Right renal pelvis (tissue), 4 donors: ENCODE measurements around the gene XBP1. TPM values are rescaled to one million over a fixed set of nuclear protein-coding genes. Genes with fewer than 3 reads are reported as not detected.
A peak's percentile ranks its signal among the peaks of the same experiment; 100 is the strongest.
"Not testable (repeated sequence)": the region's sequence is repeated elsewhere in the genome, so short reads cannot be mapped to it uniquely, and the experiment has no call there.

ENCODE experiments used
- DNase-seq, 4 donors: peaks; one replicate each; pipeline ENCODE4 v3.0.0-alpha.2; 2013; ENCODE audit warnings: low read depth in 4 of 4, low spot score in 3 of 4, missing footprints in 1 of 4
- polyA plus RNA-seq, 4 donors: library from polyadenylated mRNA; unstranded; fragments of 120-200 nt; gene quantifications; one replicate each; pipeline ENCODE4 v1.2.1, GENCODE V29; 2013; ENCODE audit not compliant: insufficient read length in 4 of 4

XBP1 gene
- polyA plus RNA-seq, 4 donors = 135 to 159 (median 148) TPM

DNA sequence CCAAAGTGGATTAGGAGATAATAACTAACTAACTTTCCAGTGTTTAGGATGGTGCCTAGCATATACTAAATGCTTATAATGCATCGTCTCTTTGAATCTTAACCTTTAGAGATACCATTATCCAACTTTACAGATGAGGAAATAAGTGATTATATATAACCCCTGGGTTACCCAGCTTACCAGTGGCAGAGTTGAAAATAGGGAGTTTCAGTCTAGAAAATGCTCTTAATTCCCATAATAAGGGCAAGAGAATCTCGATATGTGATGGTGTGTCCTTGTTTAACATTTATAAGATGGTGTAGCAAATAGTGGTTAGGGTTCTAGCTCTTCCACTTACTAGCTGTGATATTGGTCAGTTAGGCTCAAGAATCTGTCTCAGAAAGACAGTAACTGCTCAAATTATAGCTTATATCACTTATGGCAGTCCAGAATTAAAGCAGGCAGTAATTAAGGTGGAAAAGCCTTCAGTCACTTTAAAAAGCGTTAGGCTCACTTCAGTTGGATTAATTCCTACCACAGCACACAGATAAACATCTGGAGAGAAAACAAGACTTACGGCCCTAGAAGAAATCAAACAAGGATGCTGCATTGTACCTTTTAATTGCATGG lies 6.3 kb downstream of the XBP1 start:
- DNase-seq = no peak

DNA sequence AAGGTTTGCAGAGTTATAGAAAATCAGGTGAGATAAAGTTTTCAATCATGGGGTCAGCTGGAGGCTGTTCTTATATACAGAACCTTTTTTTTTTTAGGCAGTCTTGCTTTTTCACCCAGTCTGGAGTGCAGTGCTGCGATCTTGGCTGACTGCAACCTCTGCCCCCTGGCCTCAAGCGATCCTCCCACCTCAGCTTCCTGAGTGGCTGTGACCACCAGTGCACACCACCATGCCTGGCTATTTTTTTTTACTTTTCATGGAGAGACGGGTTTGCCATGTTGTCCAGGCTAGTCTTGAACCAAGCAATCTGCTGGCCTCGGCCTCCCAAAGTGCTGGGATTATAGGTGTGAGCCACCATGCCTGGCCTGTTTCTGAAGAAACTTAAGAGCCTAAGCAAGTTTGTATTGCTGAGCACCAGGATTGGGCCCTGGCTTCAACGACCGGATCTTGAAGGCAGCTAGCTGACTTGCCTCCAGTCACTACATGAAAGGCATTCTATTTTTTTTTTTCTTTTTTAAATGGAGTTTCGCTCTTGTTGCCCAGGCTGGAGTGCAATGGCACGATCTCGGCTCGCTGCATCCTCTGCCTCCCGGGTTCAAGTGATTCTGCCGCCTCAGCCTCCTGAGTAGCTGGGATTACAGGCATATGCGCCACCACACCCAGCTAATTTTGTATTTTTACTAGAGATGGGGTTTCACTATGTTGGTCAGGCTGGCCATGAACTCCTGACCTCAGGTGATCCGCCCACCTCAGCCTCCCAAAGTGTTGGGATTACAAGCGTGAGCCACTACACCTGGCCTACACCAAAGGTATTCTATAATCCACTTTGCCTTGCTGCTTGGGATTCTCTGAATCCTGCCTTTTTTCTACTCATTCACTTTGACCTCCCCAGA lies 7.6 kb downstream of the XBP1 start:
- no peak for DNase-seq

DNA sequence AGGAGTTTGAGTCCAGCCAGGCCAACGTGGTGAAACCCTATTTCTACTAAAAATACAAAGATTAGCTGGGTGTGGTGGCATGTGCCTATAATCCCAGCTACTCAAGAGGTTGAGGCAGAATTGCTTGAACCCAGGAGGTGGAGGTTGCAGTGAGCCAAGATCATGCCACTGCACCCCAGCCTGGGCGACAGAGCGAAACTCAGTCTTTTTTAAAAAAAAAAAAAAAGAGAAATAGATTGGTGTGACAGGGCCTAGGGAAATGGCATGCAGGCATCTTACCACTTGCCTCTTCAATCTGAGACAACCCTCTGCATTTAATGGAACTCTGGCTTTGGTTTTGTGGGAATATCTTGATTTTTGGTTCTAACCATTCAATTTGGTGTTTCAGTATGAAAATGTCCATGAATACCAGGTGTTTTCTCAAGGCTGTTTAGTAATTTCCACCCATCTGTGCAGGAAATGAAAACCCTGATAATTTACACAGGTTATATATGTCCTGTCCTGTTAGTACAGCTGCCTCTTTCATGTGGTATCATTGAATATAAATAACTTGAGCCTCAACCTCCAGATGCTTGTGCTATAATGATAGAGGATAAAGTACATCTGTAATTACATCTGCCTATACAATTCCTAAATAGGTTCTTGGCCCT lies 8.4 kb downstream of the XBP1 start:
- no peak for DNase-seq

DNA sequence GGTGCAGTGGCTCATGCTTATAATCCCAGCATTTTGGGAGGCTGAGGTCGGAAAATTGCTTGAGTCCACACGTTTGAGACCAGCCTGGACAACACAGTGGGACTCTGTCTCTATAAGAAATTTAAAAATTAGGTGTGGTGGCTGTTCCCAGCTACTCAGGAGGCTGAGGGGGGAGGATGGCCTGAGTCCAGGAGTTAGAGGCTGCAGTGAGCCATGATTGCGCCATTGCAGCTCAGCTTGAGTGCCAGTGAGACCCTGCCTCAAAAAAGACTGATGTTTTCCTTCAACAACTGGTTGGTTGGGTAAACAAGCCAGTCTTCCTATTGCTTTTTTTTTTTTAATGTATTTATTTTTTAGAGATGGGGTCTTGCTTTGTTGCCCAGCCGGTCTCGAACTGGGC lies 9.2 kb downstream of the XBP1 start:
- no peak for DNase-seq

DNA sequence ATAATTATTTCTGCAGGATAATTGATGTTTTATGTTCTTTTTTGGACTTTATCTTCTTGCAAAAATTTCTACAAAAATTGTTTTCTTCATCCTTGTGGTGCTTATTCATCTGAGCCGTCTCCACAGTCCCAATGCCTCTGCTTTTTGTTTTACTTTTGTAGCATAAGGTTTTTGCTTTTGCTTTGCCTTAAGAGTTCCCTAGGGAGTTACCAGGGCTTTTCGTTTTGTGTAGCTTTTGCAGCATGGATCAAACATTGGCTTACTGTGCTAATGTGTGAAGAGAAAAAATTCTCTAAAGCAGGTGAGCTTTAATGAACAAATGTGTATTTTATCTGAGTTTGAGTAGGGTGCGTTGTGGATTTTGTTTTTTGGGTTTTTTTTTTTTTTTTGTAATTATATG lies 11.8 kb downstream of the XBP1 start:
- DNase-seq = no peak

DNA sequence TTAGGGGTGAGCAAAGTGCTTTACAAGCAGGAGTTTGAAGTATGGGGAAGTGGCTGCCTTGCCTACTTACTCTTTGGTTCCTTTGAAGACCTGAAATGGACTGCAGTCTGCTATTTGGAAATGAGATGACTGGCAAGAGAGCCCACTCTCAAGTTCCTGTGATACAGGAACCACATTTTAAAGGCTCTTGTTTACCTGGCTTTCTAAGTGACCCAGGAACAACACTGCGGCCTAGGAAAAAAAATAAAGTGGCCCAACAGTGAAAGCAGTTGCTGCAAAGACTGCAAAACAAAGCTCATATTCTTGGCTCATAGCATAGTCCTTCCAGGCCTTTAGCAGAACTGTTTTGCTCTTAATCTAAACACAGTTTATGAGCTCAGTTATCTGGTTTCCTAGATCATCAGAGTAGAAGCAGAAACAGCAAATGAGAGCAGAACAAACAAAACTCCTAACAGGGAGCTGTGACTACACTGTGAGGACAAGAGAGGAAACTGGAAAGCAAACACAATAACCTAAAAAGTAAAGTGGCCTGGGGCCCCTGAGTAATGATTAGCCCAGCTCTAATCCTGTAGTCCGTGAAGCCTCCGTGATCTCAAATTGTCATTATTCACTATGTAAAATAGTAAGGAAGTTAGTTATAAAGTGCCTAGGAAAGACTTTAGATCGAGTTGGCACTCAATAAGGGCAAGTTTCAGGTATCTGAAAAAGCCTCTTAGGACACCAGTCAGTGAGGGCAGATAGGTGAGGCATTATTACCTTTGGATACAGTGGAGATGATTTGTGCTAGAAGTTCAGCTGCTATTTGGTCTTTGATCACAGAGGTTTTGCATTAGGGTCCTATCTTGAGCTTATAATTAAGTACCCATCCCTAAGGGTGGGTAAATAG lies 16.3 kb downstream of the XBP1 start:
- peak in 1 of 4 donors; percentile 28 for DNase-seq

DNA sequence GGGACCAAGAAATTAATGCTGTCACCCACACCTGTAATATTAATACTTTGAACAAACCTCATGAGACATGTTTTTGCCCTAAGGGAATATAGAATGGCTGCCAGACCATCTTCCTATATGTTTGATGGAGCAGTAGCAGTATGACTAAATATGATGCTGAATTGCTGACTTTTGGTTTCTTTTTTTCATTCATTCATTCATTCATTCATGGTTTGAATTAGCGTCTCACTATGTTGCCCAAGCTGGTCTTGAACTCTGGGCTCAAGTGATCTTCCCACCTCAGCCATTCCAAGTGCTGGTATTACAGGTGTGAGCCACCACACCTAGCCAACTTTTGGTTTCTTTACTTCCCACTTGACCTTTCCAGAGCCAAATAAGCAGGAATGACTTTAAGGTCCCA lies 20.1 kb downstream of the XBP1 start:
- no peak for DNase-seq

DNA sequence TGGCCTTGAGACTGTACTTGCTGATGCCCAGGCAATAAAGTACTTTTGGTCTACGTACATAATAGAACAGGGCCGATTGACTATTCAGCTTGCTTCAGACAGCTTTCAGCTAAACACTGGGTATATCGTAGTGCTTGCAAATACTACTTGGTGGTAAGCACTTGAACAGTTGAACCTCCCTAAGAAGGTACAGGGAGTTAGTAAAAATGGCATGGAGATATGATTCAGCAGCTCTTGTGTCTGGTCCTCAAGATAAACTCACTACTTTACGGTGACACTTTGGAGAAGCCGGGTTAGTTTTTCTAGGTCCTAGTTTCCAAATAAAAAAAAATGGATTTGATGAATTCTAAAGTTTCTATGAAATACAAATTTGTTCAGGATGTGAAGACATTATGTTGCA lies 20.5 kb downstream of the XBP1 start:
- DNase-seq = no peak

DNA sequence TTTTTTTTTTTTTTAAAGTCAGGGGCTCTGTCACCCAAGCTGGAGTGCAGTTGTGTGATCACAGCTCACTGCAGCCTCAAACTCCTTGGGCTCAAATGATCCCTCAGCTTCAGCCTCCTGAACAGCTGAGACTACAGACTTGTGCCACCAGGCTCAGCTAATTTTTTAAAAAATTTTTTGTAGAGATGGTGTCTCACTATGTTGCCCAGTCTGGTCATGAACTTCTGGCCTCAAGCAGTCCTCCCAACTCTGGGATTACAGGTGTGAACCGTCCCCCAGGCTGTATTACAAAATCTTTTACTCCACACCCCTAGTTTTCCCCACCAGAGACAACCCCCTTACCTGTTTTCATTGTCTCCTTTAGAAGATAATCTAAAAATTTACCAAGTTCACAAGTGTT lies 26.0 kb downstream of the XBP1 start:
- no peak for DNase-seq

DNA sequence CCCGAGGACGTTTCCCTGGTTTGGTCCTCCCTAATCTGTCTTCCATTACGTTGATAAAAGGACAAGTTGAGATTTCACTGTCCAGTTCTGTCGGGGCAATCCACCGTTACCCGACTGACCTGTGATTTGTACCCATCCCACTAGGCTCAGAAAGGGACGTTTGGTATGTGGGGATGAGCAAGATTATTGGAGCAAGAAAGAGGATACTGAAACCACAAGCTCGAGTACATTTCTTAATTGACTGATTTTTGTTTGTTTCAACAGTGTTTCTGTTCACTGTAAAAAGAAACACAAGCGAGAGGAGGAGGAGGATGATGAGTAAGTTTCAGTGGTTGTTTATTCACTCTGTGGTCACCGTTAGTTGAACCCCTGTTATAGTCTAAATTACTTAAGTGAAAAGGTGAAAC lies 26.9 kb downstream of the XBP1 start:
- DNase-seq = no peak

DNA sequence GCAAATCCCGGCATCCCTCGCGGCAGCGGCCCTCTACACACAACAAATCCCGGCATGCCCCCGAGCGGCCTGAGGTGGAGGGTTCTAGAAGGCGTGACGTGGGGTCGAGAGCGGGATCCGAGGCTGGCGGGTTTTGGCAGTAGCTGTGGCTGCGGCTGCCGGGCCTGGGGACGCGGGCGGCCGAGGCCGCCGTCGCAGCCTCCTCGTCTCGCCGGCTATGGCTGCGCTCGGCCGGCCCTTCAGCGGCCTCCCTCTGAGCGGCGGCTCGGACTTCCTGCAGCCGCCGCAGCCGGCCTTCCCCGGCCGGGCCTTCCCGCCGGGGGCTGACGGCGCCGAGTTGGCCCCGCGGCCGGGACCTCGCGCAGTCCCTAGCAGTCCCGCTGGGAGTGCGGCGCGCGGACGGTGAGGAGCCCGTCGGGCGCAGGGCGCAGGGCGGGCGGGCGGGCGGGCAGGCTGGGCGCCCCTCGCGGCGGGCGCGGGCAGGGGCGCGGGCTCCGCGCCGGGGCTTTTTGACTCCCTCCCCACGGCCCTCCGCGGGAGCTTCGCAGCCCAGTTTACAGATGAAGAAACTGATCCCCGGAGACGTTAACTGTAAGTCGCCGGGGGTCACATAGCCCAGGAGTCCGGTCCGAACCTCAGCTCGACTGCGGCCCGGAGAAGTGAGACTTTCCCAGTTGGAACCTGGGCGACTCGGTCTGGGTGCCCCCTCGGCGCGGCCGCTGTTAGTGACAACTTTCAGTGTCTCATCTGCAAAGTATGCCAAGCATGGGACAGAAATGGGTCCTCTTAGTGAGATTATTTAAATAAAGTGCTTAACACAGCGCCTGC lies 27.5 kb downstream of the XBP1 start, which contains the start of gene CCDC117:
Gene CCDC117, plus strand, starts transcription at position 63 of the 828 bp plus-strand sequence. Its CDS starts 155 bp downstream, at position 218.
- DNase-seq = peak; percentile 91 to 92 (median 92)

DNA sequence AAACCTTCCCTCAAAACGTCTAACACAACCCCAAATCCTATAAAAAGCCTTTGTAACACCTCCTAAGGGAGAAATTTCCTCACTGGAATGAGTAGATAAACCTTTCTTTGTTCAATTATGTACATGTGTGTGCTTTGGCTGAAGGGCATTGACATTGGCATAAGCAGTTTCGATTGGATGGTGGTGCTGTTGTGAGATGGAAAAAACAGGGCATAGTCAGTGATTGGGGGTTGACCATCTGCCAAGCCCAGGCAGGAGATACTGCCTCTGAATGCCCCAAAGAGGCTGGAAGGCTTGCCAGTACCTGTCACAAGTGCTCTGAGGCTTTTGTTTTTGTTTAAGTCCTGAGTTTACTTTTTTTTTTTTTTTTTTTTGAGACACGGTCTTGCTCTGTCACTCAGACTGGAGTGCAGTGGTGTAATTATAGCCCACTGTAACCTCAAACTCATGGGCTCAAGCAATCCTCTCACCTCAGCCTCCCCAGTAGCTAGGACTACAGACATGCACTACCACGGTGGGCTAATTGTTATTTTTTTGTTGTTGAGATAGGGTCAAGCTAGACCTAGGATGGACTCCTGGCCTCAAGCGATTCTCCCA lies 29.1 kb downstream of the XBP1 start:
- no peak for DNase-seq

DNA sequence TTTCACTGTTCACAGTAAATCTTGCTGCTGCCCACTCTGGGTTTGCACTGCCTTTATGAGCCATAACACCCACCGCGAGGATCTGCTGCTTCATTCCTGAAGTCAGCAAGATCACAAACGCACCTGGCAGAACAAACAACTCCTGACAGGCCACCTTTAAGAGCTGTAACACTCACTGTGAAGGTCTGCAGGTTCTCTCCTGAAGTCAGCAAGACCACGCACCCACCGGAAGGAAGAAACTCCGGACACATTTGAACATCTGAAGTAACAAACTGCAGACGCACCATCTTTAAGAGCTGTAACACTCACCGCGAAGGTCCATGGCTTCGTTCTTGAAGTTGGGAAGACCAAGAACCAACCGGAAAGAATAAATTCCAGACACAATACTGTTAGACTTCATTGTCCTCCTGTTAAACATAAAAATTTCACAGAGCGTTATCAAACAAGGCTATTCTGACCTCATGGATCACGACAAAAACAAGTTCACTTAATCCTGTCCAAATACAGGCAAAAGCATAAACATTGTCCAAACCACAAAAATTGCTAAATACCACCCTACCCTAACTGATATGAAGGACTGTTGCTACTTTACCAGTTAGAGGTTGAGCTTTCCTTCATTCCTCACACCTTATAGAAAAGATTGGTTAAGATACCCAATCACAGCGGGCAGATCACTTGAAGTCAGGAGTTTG lies 30.8 kb downstream of the XBP1 start:
- no peak for DNase-seq

DNA sequence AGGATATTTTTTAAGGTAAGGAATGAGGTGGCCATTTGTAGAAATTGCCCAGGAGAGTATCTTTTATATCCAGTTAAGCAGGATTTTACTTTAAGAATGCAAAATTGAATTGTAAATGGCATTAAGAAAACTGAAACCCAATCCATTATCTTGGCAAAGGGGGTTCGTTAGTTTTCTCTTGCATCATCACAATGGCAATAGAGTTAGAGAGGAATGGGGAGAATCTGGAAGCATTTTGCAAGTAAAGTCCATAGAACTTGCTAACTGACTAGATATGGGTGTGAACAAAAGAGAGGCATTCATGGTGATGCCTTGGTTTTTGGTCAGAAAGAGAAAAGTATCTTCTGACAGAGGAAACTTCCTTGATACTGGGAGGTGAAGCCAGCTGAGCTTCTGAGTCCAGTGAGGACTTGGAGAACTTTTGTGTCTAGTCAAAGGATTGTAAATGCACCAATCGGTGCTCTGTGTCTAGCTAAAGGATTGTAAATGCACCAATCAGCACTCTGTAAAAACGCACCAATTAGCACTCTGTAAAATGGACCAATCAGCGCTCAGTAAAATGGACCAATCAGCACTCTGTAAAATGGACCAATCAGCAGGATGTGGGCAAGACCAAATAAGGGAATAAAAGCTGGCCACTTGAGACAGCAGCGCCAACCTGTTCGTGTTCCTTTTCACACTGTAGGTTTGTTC lies 31.5 kb downstream of the XBP1 start:
- DNase-seq = no peak

DNA sequence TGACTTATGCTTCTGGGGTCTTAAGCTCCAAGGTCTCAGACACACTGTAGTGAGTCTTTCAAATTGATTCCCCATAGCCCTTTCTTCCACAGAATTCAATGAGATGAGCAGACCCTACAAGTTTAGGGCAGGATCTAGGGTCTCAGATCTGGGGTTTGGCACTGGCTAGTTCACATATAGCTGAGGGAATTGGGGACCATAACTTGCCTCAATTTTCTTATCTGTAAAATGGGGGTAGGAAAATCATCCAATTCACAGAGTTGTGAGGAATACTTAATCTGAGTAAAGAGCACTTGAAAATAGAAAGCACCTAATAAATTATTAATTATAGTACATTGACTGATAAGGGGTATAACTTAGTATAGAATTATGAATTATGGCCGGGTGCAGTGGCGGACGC lies 33.7 kb downstream of the XBP1 start:
- DNase-seq = no peak

DNA sequence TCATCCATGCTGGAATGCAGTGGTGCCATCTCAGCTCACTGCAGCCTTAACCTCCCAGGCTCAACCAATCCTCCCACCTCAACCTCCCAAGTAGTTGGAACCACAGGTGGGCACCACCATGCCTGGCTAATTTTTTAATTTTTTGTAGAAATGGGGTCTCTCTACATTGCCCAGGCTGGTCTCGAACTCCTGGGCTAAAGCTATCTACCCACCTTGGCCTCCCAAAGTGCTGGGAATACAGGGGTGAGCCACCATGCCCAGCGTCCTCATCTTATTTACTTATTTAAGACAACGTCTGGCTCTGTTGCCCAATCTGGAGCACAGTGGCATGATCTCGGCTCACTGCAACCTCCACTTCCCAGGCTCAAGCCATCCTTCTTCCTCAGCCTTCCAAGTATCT lies 38.4 kb downstream of the XBP1 start:
- DNase-seq = not testable (repeated sequence)

DNA sequence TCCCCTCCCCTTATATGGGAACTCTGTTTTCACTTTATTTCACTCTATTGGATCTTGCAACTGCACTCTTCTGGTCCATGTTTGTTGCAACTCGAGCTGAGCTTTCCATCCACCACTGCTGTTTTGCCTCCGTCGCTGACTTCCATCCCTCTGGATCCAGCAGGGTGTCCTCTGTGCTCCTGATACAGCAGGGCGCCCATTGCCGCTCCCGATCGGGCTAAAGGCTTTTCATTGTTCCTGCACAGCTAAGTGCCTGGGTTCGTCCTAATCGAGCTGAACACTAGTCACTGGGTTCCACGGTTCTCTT lies 39.0 kb downstream of the XBP1 start:
- DNase-seq = no peak

DNA sequence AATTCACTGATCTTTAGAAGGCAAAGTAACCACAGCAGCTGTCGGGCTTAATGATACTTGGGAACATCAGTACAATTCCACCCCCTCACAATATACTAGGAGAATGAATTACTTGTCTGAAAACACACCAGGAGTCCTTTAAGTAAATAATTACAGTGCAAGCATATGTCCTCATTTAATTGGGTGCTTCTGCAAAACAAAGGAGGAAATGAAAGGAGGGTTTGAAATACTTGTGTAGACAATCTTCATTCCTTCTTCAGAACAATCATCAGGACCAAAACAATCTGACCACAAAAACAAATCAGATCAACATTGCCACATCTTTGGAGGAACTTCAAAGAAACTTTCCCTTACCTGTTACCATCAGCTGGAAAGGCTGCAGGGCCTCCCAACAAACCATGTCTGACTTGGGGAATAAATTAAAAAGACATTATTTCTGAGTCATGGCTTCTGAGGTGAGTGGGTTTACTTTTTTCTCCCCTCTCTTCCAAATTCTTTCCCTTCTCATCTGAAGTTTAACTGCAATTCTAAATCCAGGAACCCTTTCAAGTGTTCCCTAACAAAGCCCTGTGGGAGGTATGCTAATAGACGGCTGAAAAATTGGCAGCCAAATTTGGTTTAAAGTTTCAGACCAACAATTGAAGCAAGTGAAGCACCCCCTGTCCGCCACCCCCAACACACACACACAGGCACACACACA lies 40.4 kb downstream of the XBP1 start:
- DNase-seq = no peak
